IMR-90 (cell line): ENCODE measurements around the gene FAXDC2. TPM values are rescaled to one million over a fixed set of nuclear protein-coding genes. Genes with fewer than 3 reads are reported as not detected.

Experiments used
- ATAC-seq: fragments of 200-7000 bp; cut with Tn5 transposase; 2 replicates; pipeline ENCODE4 v1.9.1; 2020; ENCODE audit warnings: low read depth, mild to moderate bottlenecking, moderate library complexity
- BruUV-seq: library from RNA; stranded (reverse); fragments of 400-500 nt; replicated peaks from 2 replicates; lab custom pipeline; 2021; lab: Mats Ljungman, UMichigan
- CTCF ChIA-PET: fragments of 300-600 bp; formaldehyde crosslinking; extraction: SDS; loops from one replicate; lab custom pipeline; 2021; ENCODE audit warnings: antibody characterized with exemption; lab: Yijun Ruan, JAX
- POLR2A ChIA-PET: fragments of 300-600 bp; sonication (Branson Sonifier 250); formaldehyde crosslinking; loops from one replicate; lab custom pipeline; 2022; ENCODE audit warnings: antibody characterized with exemption; ENCODE audit not compliant: unreplicated experiment; lab: Charles Lee
- DNase-seq: peaks from one replicate; pipeline ENCODE4 v3.0.0; 2013
- H2AFZ ChIP-seq: replicated peaks from 2 replicates; pipeline ENCODE3; 2013; ENCODE audit warnings: low read length, mild to moderate bottlenecking; ENCODE audit not compliant: poor library complexity
- H2AK5ac ChIP-seq: 2 replicates; pipeline ENCODE4 v1.6.1; 2013; ENCODE audit warnings: low read depth, low read length, inconsistent platforms
- H2AK9ac ChIP-seq: replicated peaks from 2 replicates; pipeline ENCODE3; 2013; ENCODE audit warnings: mild to moderate bottlenecking, low read depth, low read length, moderate library complexity; ENCODE audit not compliant: poor library complexity
- H2BK120ac ChIP-seq: 2 replicates; pipeline ENCODE4 v1.6.1; 2013; ENCODE audit warnings: low read depth, low read length, inconsistent platforms
- H2BK15ac ChIP-seq: 3 replicates; pipeline ENCODE4 v1.6.1; 2013; ENCODE audit warnings: low read depth, low read length, inconsistent platforms
- H2BK20ac ChIP-seq: 2 replicates; pipeline ENCODE4 v1.6.1; 2013; ENCODE audit warnings: low read depth, mild to moderate bottlenecking, inconsistent platforms, low read length, moderate library complexity
- H2BK5ac ChIP-seq: 2 replicates; pipeline ENCODE4 v1.6.1; 2013; ENCODE audit warnings: mild to moderate bottlenecking, low read depth, low read length, inconsistent platforms; ENCODE audit not compliant: poor library complexity, severe bottlenecking
- H3K14ac ChIP-seq: replicated peaks from 2 replicates; pipeline ENCODE4 v1.6.1; 2013; ENCODE audit warnings: low read depth, low read length, inconsistent platforms
- H3K18ac ChIP-seq: 2 replicates; pipeline ENCODE4 v1.6.1; 2013; ENCODE audit warnings: low read depth, low read length, control low read depth
- H3K23ac ChIP-seq: 2 replicates; pipeline ENCODE4 v1.6.1; 2013; ENCODE audit warnings: low read depth, low read length, inconsistent platforms
- H3K27ac ChIP-seq: 2 replicates; pipeline ENCODE4 v1.5.1; 2013; ENCODE audit warnings: mild to moderate bottlenecking, control low read depth, low read length; ENCODE audit not compliant: insufficient read depth
- H3K27me3 ChIP-seq: 2 replicates; pipeline ENCODE4 v1.6.1; 2013; ENCODE audit warnings: low read length; ENCODE audit not compliant: control insufficient read depth, insufficient read depth
- H3K36me3 ChIP-seq: 2 replicates; pipeline ENCODE4 v1.6.1; 2013; ENCODE audit warnings: low read length, mixed read lengths; ENCODE audit not compliant: control insufficient read depth, insufficient read depth
- H3K4ac ChIP-seq: 2 replicates; pipeline ENCODE4 v1.6.1; 2013; ENCODE audit warnings: low read depth, low read length, inconsistent platforms
- H3K4me1 ChIP-seq: 2 replicates; pipeline ENCODE4 v1.6.1; 2013; ENCODE audit warnings: low read length, mixed read lengths; ENCODE audit not compliant: control insufficient read depth, insufficient read depth
- H3K4me2 ChIP-seq: 2 replicates; pipeline ENCODE4 v1.6.1; 2013; ENCODE audit warnings: low read depth, mild to moderate bottlenecking, control low read depth, low read length, moderate library complexity
- H3K4me3 ChIP-seq: 2 replicates; pipeline ENCODE4 v1.5.1; 2013; ENCODE audit warnings: low read depth, mild to moderate bottlenecking, control low read depth, low read length, moderate library complexity; ENCODE audit not compliant: insufficient read depth
- H3K56ac ChIP-seq: 2 replicates; pipeline ENCODE4 v1.6.1; 2013; ENCODE audit warnings: low read length, inconsistent platforms; ENCODE audit not compliant: insufficient read depth; ENCODE audit errors: extremely low read depth
- H3K79me1 ChIP-seq, 2 experiments: 2 replicates each; pipeline ENCODE4 v1.6.1; 2013; ENCODE audit warnings: low read length in 2 of 2, inconsistent platforms in 1 of 2, low read depth in 1 of 2
- H3K9ac ChIP-seq: 2 replicates; pipeline ENCODE4 v1.6.1; 2013; ENCODE audit warnings: low read depth, low read length, control low read depth
- H3K9me1 ChIP-seq: 2 replicates; pipeline ENCODE4 v1.6.1; 2013; ENCODE audit warnings: low read length, inconsistent platforms; ENCODE audit not compliant: insufficient read depth
- H3K9me3 ChIP-seq: 2 replicates; pipeline ENCODE4 v1.6.1; 2013; ENCODE audit warnings: low read length; ENCODE audit not compliant: control insufficient read depth, insufficient read depth
- H4K20me1 ChIP-seq: 2 replicates; pipeline ENCODE4 v1.6.1; 2013; ENCODE audit warnings: low read length, inconsistent platforms; ENCODE audit not compliant: insufficient read depth
- H4K5ac ChIP-seq: 2 replicates; pipeline ENCODE4 v1.6.1; 2013; ENCODE audit warnings: mild to moderate bottlenecking, low read depth, low read length, control low read depth
- H4K8ac ChIP-seq, 2 experiments: 2 replicates each; pipeline ENCODE4 v1.6.1; 2013; ENCODE audit warnings: low read depth in 2 of 2, low read length in 2 of 2, control low read depth in 1 of 2, inconsistent platforms in 1 of 2
- H4K91ac ChIP-seq: 2 replicates; pipeline ENCODE4 v1.6.1; 2013; ENCODE audit warnings: low read depth, low read length, inconsistent platforms; ENCODE audit not compliant: insufficient read depth
- BHLHE40 ChIP-seq: fragments of 150-350 bp; IDR thresholded peaks from 2 replicates; pipeline ENCODE4 v1.6.1; 2016; ENCODE audit warnings: mild to moderate bottlenecking, low read depth, low read length
- CEBPB ChIP-seq: IDR thresholded peaks from 2 replicates; pipeline ENCODE4 v1.6.1; 2012; ENCODE audit warnings: low read depth, low read length, improper control_type of control experiment
- CHD1 ChIP-seq: IDR thresholded peaks from 2 replicates; pipeline ENCODE4 v1.6.1; 2012; ENCODE audit warnings: low read depth, low read length, improper control_type of control experiment
- CTCF ChIP-seq: conservative IDR thresholded peaks from 2 replicates; pipeline ENCODE4 v1.5.1; 2012; ENCODE audit warnings: mild to moderate bottlenecking, low read depth, low read length, improper control_type of control experiment
- FOS ChIP-seq: fragments of 150-350 bp; IDR thresholded peaks from 2 replicates; pipeline ENCODE4 v1.6.1; 2016; ENCODE audit warnings: low read depth, low read length
- MAFK ChIP-seq: IDR thresholded peaks from 2 replicates; pipeline ENCODE4 v1.6.1; 2012; ENCODE audit warnings: low read depth, low read length, improper control_type of control experiment
- MAZ ChIP-seq: IDR thresholded peaks from 2 replicates; pipeline ENCODE4 v1.6.1; 2012; ENCODE audit warnings: low read depth, mild to moderate bottlenecking, low read length, improper control_type of control experiment, moderate library complexity, borderline replicate concordance
- MXI1 ChIP-seq: IDR thresholded peaks from 2 replicates; pipeline ENCODE4 v1.6.1; 2012; ENCODE audit warnings: low read depth, mild to moderate bottlenecking, low read length, moderate library complexity, borderline replicate concordance
- NFE2L2 ChIP-seq: fragments of 150-350 bp; IDR thresholded peaks from 2 replicates; pipeline ENCODE4 v1.6.1; 2016; ENCODE audit warnings: low read depth, mild to moderate bottlenecking, low read length
- POLR2A ChIP-seq: IDR thresholded peaks from 2 replicates; pipeline ENCODE4 v1.6.1; 2012; ENCODE audit warnings: mild to moderate bottlenecking, low read depth, low read length
- RAD21 ChIP-seq: IDR thresholded peaks from 2 replicates; pipeline ENCODE4 v1.6.1; 2012; ENCODE audit warnings: low read length, improper control_type of control experiment
- RCOR1 ChIP-seq: IDR thresholded peaks from 2 replicates; pipeline ENCODE4 v1.6.1; 2012; ENCODE audit warnings: mild to moderate bottlenecking, low read length, improper control_type of control experiment; ENCODE audit not compliant: insufficient replicate concordance
- SMC3 ChIP-seq: fragments of 150-350 bp; IDR thresholded peaks from 2 replicates; pipeline ENCODE4 v1.6.1; 2016; ENCODE audit warnings: low read depth, mild to moderate bottlenecking, antibody characterized with exemption, low read length, moderate library complexity
- dilution Hi-C: fragments of 300-500 bp; cut with HindIII; formaldehyde crosslinking; loops from one replicate; pipeline ENCODE4 v1.14.3; 2018; ENCODE audit warnings: low sequenced_read_pairs; ENCODE audit not compliant: unreplicated experiment
- in situ Hi-C: fragments of 300-500 bp; cut with MboI; formaldehyde crosslinking; loops from 3 replicates; pipeline ENCODE4 v1.14.3; 2019; ENCODE audit warnings: low sequenced_read_pairs, inconsistent platforms, mixed read lengths
- intact Hi-C: fragments of 100-400 bp; cut with micrococcal nuclease; formaldehyde crosslinking; loops from 2 replicates; pipeline ENCODE4 v1.10.0; 2022
- polyA plus RNA-seq, 3 experiments: library from polyadenylated mRNA; depleted of rRNA; stranded (reverse); fragments of >200 nt; gene quantifications; 2 replicates each; pipeline ENCODE4 v1.2.3, GENCODE V29; 2012; ENCODE audit warnings: low replicate concordance in 1 of 3
- total RNA-seq: library from RNA; depleted of rRNA; stranded (reverse); fragments of >200 nt; gene quantifications from 2 replicates; pipeline ENCODE4 v1.2.3, GENCODE V29; 2012
- TF ChIP-seq, protein P1 (sequence below): fragments of 150-350 bp; IDR thresholded peaks from 2 replicates; pipeline ENCODE4 v1.6.1; 2017; ENCODE audit warnings: mild to moderate bottlenecking, antibody characterized with exemption, low read length, low read depth
- TF ChIP-seq, protein P2 (sequence below): fragments of 150-350 bp; IDR thresholded peaks from 2 replicates; pipeline ENCODE4 v1.6.1; 2016; ENCODE audit warnings: low read depth, mild to moderate bottlenecking, low read length, moderate library complexity, borderline replicate concordance

FAXDC2 gene
- total and polyA plus RNA-seq, 2 of the 4 experiments (the other 2 are of a cell fraction), result 4.3 to 8.9 TPM

DNA sequence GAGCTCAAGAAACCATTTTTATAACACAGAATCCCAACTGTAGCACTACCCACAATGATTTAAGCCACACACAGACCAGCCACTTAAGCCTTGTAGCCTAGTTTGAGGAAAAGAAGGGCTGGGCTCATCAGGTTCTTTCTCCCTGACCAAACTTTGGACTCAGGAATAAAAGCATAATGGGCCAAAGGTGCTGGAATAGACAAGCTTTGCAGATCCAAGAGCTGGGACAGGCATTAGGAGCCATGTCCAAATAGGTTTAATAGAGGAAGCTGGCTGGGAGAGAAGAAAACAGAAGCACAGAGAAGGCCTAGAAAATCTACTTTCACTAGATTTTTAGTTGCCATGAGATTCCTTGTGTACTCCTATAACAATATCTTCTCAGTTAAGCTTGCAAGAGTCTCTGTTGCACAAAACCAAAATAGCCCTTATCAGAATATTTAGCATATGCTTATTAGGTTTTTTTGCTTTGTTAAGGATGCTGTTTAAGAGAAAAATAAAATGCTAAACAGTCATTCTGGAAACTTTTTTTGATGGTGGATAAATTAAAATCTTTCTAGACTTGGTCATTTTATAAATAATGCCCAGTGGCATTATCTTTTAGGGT, 46.3 kb upstream of the FAXDC2 start:
- no peak overlapping the region for H3K56ac ChIP-seq
- H4K8ac ChIP-seq, result no peak overlapping the region
- no peaks in the 10 kb centered on the region for H3K79me1 ChIP-seq
- dilution Hi-C loops, result no loop called here
- peaks cover 40% of the 10 kb centered on the region for H3K36me3 ChIP-seq
- no peaks in the 10 kb centered on the region; the same call in 1 of the 2 replicates for H3K9me1 ChIP-seq
- BruUV-seq, result no TSS peak
- H4K91ac ChIP-seq, result no peak overlapping the region
- no peak overlapping the region for H3K4ac ChIP-seq
- H4K5ac ChIP-seq, result no peak overlapping the region
- H2BK15ac ChIP-seq, result no peak overlapping the region
- H2AK5ac ChIP-seq, result no peak overlapping the region
- ChIA-PET CTCF (no interaction called here), POLR2A (no interaction called here)
- no peak overlapping the region for H2BK120ac ChIP-seq
- H3K4me1 ChIP-seq, result no peaks in the 10 kb centered on the region
- H3K27me3 ChIP-seq, result no peaks in the 10 kb centered on the region
- ATAC-seq (no peak), DNase-seq (no peak)
- no peak overlapping the region for H3K23ac ChIP-seq
- H3K9me3 ChIP-seq, result no peaks in the 10 kb centered on the region
- no peak overlapping the region for H2BK5ac ChIP-seq
- no peak overlapping the region for H3K4me3 ChIP-seq
- H3K9ac ChIP-seq, result no peak overlapping the region
- no peak overlapping the region for H2BK20ac ChIP-seq
- H3K18ac ChIP-seq, result no peak overlapping the region
- no peaks in the 10 kb centered on the region for H4K20me1 ChIP-seq
- no peak for TF ChIP-seq CEBPB
- TF ChIP-seq CHD1, result no peak
- TF ChIP-seq SMC3, result no peak
- no peak for TF ChIP-seq NFE2L2
- TF ChIP-seq RCOR1, result no peak
- TF ChIP-seq MAZ, result no peak
- TF ChIP-seq, protein P1, sequence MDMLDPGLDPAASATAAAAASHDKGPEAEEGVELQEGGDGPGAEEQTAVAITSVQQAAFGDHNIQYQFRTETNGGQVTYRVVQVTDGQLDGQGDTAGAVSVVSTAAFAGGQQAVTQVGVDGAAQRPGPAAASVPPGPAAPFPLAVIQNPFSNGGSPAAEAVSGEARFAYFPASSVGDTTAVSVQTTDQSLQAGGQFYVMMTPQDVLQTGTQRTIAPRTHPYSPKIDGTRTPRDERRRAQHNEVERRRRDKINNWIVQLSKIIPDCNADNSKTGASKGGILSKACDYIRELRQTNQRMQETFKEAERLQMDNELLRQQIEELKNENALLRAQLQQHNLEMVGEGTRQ, result no peak
- no peak for TF ChIP-seq FOS
- TF ChIP-seq CTCF, result no peak
- TF ChIP-seq, protein P2, sequence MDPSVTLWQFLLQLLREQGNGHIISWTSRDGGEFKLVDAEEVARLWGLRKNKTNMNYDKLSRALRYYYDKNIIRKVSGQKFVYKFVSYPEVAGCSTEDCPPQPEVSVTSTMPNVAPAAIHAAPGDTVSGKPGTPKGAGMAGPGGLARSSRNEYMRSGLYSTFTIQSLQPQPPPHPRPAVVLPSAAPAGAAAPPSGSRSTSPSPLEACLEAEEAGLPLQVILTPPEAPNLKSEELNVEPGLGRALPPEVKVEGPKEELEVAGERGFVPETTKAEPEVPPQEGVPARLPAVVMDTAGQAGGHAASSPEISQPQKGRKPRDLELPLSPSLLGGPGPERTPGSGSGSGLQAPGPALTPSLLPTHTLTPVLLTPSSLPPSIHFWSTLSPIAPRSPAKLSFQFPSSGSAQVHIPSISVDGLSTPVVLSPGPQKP, result no peak
- no peak for TF ChIP-seq POLR2A
- TF ChIP-seq RAD21, result no peak
- no peak for TF ChIP-seq BHLHE40
- no peak for TF ChIP-seq MXI1
- TF ChIP-seq MAFK, result no peak
- H2AK9ac ChIP-seq, result no peak overlapping the region
- no peak overlapping the region for H3K27ac ChIP-seq
- intact Hi-C loops, result no loop called here
- no peak overlapping the region for H3K14ac ChIP-seq
- in situ Hi-C loops, result no loop called here
- no peak overlapping the region for H3K4me2 ChIP-seq
- no peak overlapping the region for H2AFZ ChIP-seq
